Parathyroid adenoma (tissue), 2 donors: ENCODE measurements around the gene CDX2.

Experiments
- H2AFZ ChIP-seq: fragments of 300-600 bp; sonication (generic); one replicate; pipeline ENCODE4 v1.7.0; 2017; ENCODE audit warnings: antibody characterized with exemption, mild to moderate bottlenecking
- H3K27ac ChIP-seq: fragments of 300-600 bp; sonication (generic); one replicate; pipeline ENCODE4 v1.7.0; 2017
- H3K27me3 ChIP-seq: fragments of 300-600 bp; sonication (generic); one replicate; pipeline ENCODE4 v1.7.0; 2017; ENCODE audit warnings: low read length; ENCODE audit not compliant: control insufficient read depth, insufficient read depth
- H3K36me3 ChIP-seq: fragments of 300-600 bp; sonication (generic); one replicate; pipeline ENCODE4 v1.7.0; 2017; ENCODE audit warnings: low read length; ENCODE audit not compliant: control insufficient read depth, insufficient read depth
- H3K4me1 ChIP-seq: fragments of 300-600 bp; sonication (generic); one replicate; pipeline ENCODE4 v1.7.0; 2017; ENCODE audit warnings: control low read depth
- H3K4me2 ChIP-seq: fragments of 300-600 bp; sonication (generic); one replicate; pipeline ENCODE4 v1.7.0; 2017; ENCODE audit warnings: low read length
- H3K4me3 ChIP-seq: fragments of 300-600 bp; sonication (generic); one replicate; pipeline ENCODE4 v1.7.0; 2017; ENCODE audit warnings: low read depth, low read length
- H3K79me2 ChIP-seq: fragments of 300-600 bp; sonication (generic); one replicate; pipeline ENCODE4 v1.7.0; 2017; ENCODE audit warnings: control low read depth
- H3K9ac ChIP-seq: fragments of 300-600 bp; sonication (generic); one replicate; pipeline ENCODE4 v1.7.0; 2017; ENCODE audit warnings: mild to moderate bottlenecking
- H3K9me3 ChIP-seq: fragments of 300-600 bp; sonication (generic); one replicate; pipeline ENCODE4 v1.7.0; 2017; ENCODE audit warnings: low read length; ENCODE audit not compliant: control insufficient read depth
- CTCF ChIP-seq: fragments of 300-600 bp; sonication (generic); IDR thresholded peaks from one replicate; pipeline ENCODE4 v1.7.0; 2017; ENCODE audit warnings: antibody characterized with exemption, mild to moderate bottlenecking
- donor health status: primary hyperparathyroidism.

Gene CDX2

GRCh38 chr13:27979765-27980279 lies 10.7 kb upstream of the CDX2 start:
- Histone ChIP-seq H3K27me3 (peaks cover 14% of the 10 kb centered on the region), H3K4me2 (no peak overlapping the region), H2AFZ (no peak overlapping the region), H3K27ac (no peak overlapping the region), H3K79me2 (no peaks in the 10 kb centered on the region), H3K4me1 (no peaks in the 10 kb centered on the region), H3K9ac (no peak overlapping the region), H3K4me3 (no peak overlapping the region), H3K9me3 (no peaks in the 10 kb centered on the region), H3K36me3 (no peaks in the 10 kb centered on the region)
- no peak for TF ChIP-seq CTCF

GRCh38 chr13:27979001-27979643 lies 10.0 kb upstream of the CDX2 start:
- H3K4me2 ChIP-seq, result no peak overlapping the region
- no peaks in the 10 kb centered on the region for H3K4me1 ChIP-seq
- no peak overlapping the region for H3K4me3 ChIP-seq
- peaks cover 14% of the 10 kb centered on the region for H3K27me3 ChIP-seq
- no peak overlapping the region for H3K9ac ChIP-seq
- TF ChIP-seq CTCF, result no peak
- no peaks in the 10 kb centered on the region for H3K79me2 ChIP-seq
- H3K27ac ChIP-seq, result no peak overlapping the region
- H2AFZ ChIP-seq, result no peak overlapping the region
- no peaks in the 10 kb centered on the region for H3K9me3 ChIP-seq
- H3K36me3 ChIP-seq, result no peaks in the 10 kb centered on the region

GRCh38 chr13:27978301-27978968 lies 9.3 kb upstream of the CDX2 start:
- H3K9ac ChIP-seq, result no peak overlapping the region
- no peak for TF ChIP-seq CTCF
- H3K79me2 ChIP-seq, result no peaks in the 10 kb centered on the region
- H3K27ac ChIP-seq, result no peak overlapping the region
- H3K9me3 ChIP-seq, result no peaks in the 10 kb centered on the region
- peaks cover 14% of the 10 kb centered on the region for H3K27me3 ChIP-seq
- H3K4me2 ChIP-seq, result no peak overlapping the region
- H2AFZ ChIP-seq, result no peak overlapping the region
- no peaks in the 10 kb centered on the region for H3K36me3 ChIP-seq
- H3K4me3 ChIP-seq, result no peak overlapping the region
- no peaks in the 10 kb centered on the region for H3K4me1 ChIP-seq

- no peak for TF ChIP-seq CTCF
- H3K4me1 ChIP-seq, result no peaks in the 10 kb centered on the region
- H3K4me2 ChIP-seq, result no peak overlapping the region
- H2AFZ ChIP-seq, result no peak overlapping the region
- no peak overlapping the region for H3K27ac ChIP-seq
- peaks cover 14% of the 10 kb centered on the region for H3K27me3 ChIP-seq
- H3K79me2 ChIP-seq, result no peaks in the 10 kb centered on the region
- H3K9ac ChIP-seq, result no peak overlapping the region
- no peak overlapping the region for H3K4me3 ChIP-seq
- H3K9me3 ChIP-seq, result no peaks in the 10 kb centered on the region
- no peaks in the 10 kb centered on the region for H3K36me3 ChIP-seq
These were observed 8.6 kb upstream of the CDX2 start for GRCh38 chr13:27977476-27978300.
